Measurements from ENCODE around the gene FMNL2. TPM values are rescaled to one million over a fixed set of nuclear protein-coding genes. Genes with fewer than 3 reads are reported as not detected.
A peak's percentile ranks its signal among the peaks of the same experiment; 100 is the strongest.

Gene FMNL2
- total RNA-seq, 1 experiment from 2014 or later, result 16.3 TPM

- DNase-seq (ENCODE audit: low spot score), result no peak
- in situ Hi-C loops (cut with HindIII; ENCODE audit: low sequenced_read_pairs), result no loop called here
Measured at GRCh38 chr2:152632736-152633135, 297.8 kb downstream of the FMNL2 start.

- peak; percentile 67 for DNase-seq (ENCODE audit: low spot score)
- in situ Hi-C loops (cut with HindIII; ENCODE audit: low sequenced_read_pairs), result no loop called here
Measured at GRCh38 chr2:152635635-152636298, 300.8 kb downstream of the FMNL2 start.

- DNase-seq (ENCODE audit: low spot score), result no peak
- in situ Hi-C loops (cut with HindIII; ENCODE audit: low sequenced_read_pairs), result no loop called here
Measured at GRCh38 chr2:152637251-152637650, 302.3 kb downstream of the FMNL2 start.

GRCh38 chr2:152638056-152638455 lies 303.1 kb downstream of the FMNL2 start:
- DNase-seq (ENCODE audit: low spot score), result no peak
- in situ Hi-C loops (cut with HindIII; ENCODE audit: low sequenced_read_pairs), result no loop called here

DNA sequence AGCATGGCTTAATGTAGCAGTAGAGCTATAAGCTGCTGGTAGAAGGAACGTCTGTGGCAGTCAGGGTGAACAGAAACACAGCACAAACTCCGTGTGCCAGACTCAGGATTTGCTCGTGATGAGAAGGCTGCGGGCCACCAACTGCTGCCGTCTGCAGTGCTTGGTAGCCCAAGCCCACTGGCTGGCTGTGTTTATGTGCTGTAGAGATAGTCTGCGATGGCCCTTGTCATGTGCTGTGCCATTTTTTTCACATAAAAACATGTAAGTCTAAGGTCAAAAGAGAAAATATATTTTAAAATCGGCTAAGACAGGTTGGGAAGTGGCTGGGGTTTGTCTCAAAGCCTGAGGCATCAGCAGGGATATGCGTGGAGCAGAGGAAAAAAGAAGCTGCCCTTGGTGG lies 303.6 kb downstream of the FMNL2 start:
- DNase-seq (ENCODE audit: low spot score), result no peak
- in situ Hi-C loops (cut with HindIII; ENCODE audit: low sequenced_read_pairs), result no loop called here

GRCh38 chr2:152644189-152644873 lies 309.4 kb downstream of the FMNL2 start:
- in situ Hi-C loops (cut with HindIII; ENCODE audit: low sequenced_read_pairs), result no loop called here
- no peak for DNase-seq (ENCODE audit: low spot score)

DNA sequence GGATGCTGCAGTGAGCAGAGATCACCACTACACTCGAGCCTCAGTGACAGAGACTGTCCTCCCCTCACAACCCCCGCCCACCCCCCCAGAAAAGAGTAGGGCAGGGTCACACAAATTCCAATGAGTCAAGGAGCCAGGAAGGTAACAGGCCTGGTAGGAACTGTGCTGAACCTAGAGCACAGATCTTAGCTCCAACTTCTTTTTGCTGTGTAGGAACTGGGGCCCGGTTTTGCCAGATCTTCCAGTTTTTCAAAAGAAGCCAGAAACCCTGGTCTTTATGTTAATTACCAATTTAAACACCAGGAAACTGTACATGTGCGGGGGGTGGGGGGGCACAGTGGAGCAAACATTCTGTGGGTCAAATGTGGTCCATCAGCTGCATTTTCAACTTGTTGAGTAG lies 311.3 kb downstream of the FMNL2 start:
- no peak for DNase-seq (ENCODE audit: low spot score)
- in situ Hi-C loops (cut with HindIII; ENCODE audit: low sequenced_read_pairs), result no loop called here

- in situ Hi-C loops (cut with HindIII; ENCODE audit: low sequenced_read_pairs), result no loop called here
Measured at GRCh38 chr2:152646775-152647174, 311.8 kb downstream of the FMNL2 start.

DNA sequence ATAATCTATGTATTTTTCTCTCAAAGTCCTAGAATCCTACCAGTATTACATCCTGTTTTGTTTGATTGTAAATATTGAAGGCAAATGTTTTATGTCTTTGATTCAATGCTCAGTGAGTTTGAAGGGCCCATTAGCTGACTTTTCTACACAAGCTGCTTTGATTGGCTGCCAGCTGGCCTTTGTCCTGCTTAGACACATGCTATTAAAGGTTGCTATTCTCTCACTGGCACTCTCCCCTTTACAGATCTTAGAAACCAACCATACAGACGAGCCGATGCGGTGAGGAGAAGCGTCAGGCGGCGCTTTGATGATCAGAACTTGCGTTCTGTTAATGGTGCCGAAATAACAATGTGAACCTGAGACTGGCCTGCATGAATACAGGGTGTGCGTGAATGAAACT lies 312.6 kb downstream of the FMNL2 start:
- DNase-seq (ENCODE audit: low spot score), result peak; percentile 88
- in situ Hi-C loops (cut with HindIII; ENCODE audit: low sequenced_read_pairs), result no loop called here

More at GRCh38 chr2:152646775-152647174, 311.8 kb downstream of the FMNL2 start:
- DNase-seq (ENCODE audit: low spot score), result peak; percentile 28

- DNase-seq (ENCODE audit: low spot score), result peak; percentile 35
- in situ Hi-C loops (cut with HindIII; ENCODE audit: low sequenced_read_pairs), result no loop called here
Measured at GRCh38 chr2:152648336-152648735, 313.4 kb downstream of the FMNL2 start.

DNA sequence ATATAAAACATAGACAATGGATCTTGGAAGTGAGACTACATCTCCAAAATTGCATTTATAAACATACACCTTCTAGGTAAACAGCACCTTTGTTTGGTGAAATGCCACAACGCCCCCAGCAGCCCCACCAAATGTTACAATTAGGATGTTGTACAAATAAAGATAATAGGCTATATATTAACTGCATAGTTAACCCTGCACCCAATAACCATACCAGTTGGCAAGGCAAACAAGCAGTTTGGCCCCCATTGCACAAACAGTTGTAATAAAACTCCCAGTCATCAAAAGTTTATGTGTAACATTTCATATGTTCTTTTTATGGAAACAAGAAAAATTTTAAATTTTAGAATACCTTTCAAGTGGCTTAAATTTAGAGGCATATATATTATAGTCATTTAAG lies 315.0 kb downstream of the FMNL2 start:
- in situ Hi-C loops (cut with HindIII; ENCODE audit: low sequenced_read_pairs), result no loop called here
- DNase-seq (ENCODE audit: low spot score), result no peak

DNA sequence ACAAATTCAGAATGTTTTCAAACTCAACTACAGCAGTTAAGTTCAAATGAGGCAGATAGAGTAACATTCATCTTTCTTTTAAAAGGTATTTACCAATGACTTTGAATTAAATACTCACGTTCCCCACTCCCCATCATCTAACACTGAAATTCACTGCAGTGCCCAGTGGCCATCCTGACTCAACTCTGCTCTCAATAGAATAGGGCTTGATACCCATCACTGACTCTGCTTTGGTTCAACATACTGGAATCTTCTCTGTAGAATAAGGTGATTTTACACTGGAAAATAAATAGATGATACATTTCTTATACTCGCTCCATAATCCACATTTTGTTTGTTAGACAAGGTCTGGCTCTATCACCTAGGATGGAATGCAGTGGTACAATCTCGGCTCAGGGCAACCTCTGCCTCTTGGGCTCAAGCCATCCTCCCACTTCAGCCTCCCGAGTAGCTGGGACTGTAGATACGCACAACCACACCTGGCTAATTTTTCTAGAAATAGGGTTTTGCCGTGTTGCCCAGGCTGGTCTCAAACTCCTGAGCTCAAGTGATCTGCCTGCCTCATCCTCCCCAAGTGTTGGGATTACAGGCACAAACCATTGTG lies 315.9 kb downstream of the FMNL2 start:
- no peak for DNase-seq (ENCODE audit: low spot score)
- in situ Hi-C loops (cut with HindIII; ENCODE audit: low sequenced_read_pairs), result no loop called here

DNA sequence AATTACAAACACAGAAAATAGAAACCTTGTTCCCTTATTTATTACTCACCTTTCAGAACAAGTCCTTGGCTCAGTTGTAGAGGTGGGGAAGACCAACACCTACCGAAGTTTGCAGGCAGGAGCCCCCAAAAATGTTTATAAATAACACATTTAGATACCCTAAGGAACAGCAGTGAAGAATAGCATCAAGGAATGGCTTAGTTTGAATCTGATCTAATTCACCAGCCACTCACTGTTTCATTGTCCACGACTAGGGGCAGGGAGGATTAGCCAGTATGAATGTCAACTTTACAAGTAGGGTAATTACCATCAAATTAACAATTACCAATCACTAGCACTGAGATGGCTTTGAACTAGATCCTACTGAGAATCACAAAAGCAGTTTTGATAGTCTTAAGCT lies 316.9 kb downstream of the FMNL2 start:
- in situ Hi-C loops (cut with HindIII; ENCODE audit: low sequenced_read_pairs), result no loop called here
- DNase-seq (ENCODE audit: low spot score), result no peak

GRCh38 chr2:152655880-152656279 lies 320.9 kb downstream of the FMNL2 start:
- DNase-seq (ENCODE audit: low spot score), result no peak
- in situ Hi-C loops (cut with HindIII; ENCODE audit: low sequenced_read_pairs), result no loop called here

GRCh38 chr2:152657043-152657442 lies 322.1 kb downstream of the FMNL2 start:
- in situ Hi-C loops (cut with HindIII; ENCODE audit: low sequenced_read_pairs), result no loop called here

GRCh38 chr2:152658221-152658620 lies 323.2 kb downstream of the FMNL2 start:
- in situ Hi-C loops (cut with HindIII; ENCODE audit: low sequenced_read_pairs), result no loop called here
- no peak for DNase-seq (ENCODE audit: low spot score)

More at GRCh38 chr2:152657043-152657442, 322.1 kb downstream of the FMNL2 start:
- no peak for DNase-seq (ENCODE audit: low spot score)

DNA sequence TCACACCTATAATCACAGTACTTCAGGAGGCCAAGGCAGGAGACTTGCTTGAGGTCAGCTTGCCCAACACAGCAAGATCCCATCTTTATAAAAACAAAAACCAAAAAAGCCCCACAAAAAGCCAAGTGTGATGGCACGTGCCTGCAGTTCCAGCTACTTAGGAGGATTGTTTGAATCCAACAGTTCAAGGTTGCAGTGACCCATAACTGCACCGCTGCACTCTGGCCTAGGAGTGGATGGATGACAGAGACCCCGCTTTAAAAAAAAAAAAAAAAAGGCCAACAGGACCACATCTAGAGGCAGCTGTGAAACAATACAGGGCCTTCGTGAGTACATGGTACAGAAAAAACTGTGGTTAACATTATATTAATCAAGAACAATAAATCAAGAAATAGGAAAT lies 326.1 kb downstream of the FMNL2 start:
- in situ Hi-C loops (cut with HindIII; ENCODE audit: low sequenced_read_pairs), result no loop called here
- DNase-seq (ENCODE audit: low spot score), result no peak

GRCh38 chr2:152664725-152665124 lies 329.8 kb downstream of the FMNL2 start:
- DNase-seq (ENCODE audit: low spot score), result no peak
- in situ Hi-C loops (cut with HindIII; ENCODE audit: low sequenced_read_pairs), result no loop called here

DNA sequence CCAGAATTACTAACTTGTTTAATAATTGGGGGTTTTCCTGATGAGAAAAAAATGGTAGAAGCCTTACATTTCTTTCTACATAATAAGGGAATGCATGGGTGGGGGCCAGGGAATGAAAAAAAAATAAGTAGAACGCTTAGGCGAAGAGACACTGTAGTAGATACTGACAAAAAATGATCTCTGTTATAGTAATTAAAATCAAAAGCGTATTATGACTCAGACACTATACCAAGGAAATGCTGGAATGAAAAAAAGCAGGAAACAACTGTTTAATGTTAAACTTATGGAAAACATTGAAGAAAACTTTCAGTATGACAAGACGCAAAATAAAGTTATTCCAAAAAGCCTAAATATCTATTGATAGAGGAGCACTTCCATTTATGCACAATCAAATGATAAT lies 339.4 kb downstream of the FMNL2 start:
- DNase-seq (ENCODE audit: low spot score), result no peak
- in situ Hi-C loops (cut with HindIII; ENCODE audit: low sequenced_read_pairs), result no loop called here

GRCh38 chr2:152676461-152676860 lies 341.5 kb downstream of the FMNL2 start:
- in situ Hi-C loops (cut with HindIII; ENCODE audit: low sequenced_read_pairs), result no loop called here
- no peak for DNase-seq (ENCODE audit: low spot score)

GRCh38 chr2:152678808-152679207 lies 343.8 kb downstream of the FMNL2 start:
- no peak for DNase-seq (ENCODE audit: low spot score)
- in situ Hi-C loops (cut with HindIII; ENCODE audit: low sequenced_read_pairs), result no loop called here
